Measurements from ENCODE around the gene DIRAS1. TPM values are rescaled to one million over a fixed set of nuclear protein-coding genes. Genes with fewer than 3 reads are reported as not detected.

The DIRAS1 gene
- total and polyA plus RNA-seq, 2 of the 4 experiments (the other 2 are of a cell fraction) = 1.4 to 10.3 TPM

- 0% methylated on average over 33 of the region's 64 CpGs; no CpG with 5 or more reads in 1 of the 2 experiments for WGBS, 2 experiments (ENCODE audit: extremely low coverage in 2 of 2, insufficient read length in 1 of 2)
- H3K27me3 ChIP-seq (ENCODE audit: control insufficient read depth, insufficient read depth, low read length) = no peaks in the 10 kb centered on the region
- H4K91ac ChIP-seq (ENCODE audit: insufficient read depth, low read depth, low read length) = no peak within 1 kb of the TSS
- no peaks in the 10 kb centered on the region; the same call in 1 of the 2 replicates for H4K20me1 ChIP-seq (ENCODE audit: insufficient read depth, low read length)
- no peak for TF ChIP-seq CEBPB (IDR thresholded peaks at IDR 0.05; ENCODE audit: low read depth, low read length)
- 0 out of 2 replicates have a peak, but pooled peaks have one; percentile 13 for TF ChIP-seq RAD21 (IDR thresholded peaks at IDR 0.05; ENCODE audit: low read length)
- TF ChIP-seq BHLHE40 (IDR thresholded peaks at IDR 0.05; ENCODE audit: low read depth, low read length) = 0 out of 2 replicates have a peak, but pooled peaks have one; percentile 12
- peak; percentile 99 for TF ChIP-seq RCOR1 (IDR thresholded peaks at IDR 0.05; ENCODE audit: insufficient replicate concordance, low read length)
- peak; percentile 83 for TF ChIP-seq MAZ (IDR thresholded peaks at IDR 0.05; ENCODE audit: borderline replicate concordance, low read depth, low read length)
- no peak for TF ChIP-seq NFE2L2 (IDR thresholded peaks at IDR 0.05; ENCODE audit: low read depth, low read length)
- TF ChIP-seq MAFK (IDR thresholded peaks at IDR 0.05; ENCODE audit: low read depth, low read length) = no peak
- no peak for TF ChIP-seq ELK1 (IDR thresholded peaks at IDR 0.05; ENCODE audit: borderline replicate concordance, low read depth, low read length)
- no peak for TF ChIP-seq RFX5 (IDR thresholded peaks at IDR 0.05; ENCODE audit: low read depth, low read length)
- TF ChIP-seq SMC3 (IDR thresholded peaks at IDR 0.05; ENCODE audit: low read depth, low read length) = peak; percentile 32; the same call in 1 of the 2 replicates
- TF ChIP-seq CHD1 (IDR thresholded peaks at IDR 0.05; ENCODE audit: low read depth, low read length) = 0 out of 2 replicates have a peak, but pooled peaks have one; percentile 27
- TF ChIP-seq FOS (IDR thresholded peaks at IDR 0.05; ENCODE audit: low read depth, low read length) = peak; percentile 46; the same call in 1 of the 2 replicates
- TF ChIP-seq MXI1 (IDR thresholded peaks at IDR 0.05; ENCODE audit: borderline replicate concordance, low read depth, low read length) = peak; percentile 76
- peak; percentile 36; the same call in 1 of the 2 replicates for TF ChIP-seq POLR2A (IDR thresholded peaks at IDR 0.05; ENCODE audit: low read depth, low read length)
- H3K79me1 ChIP-seq (ENCODE audit: low read depth in 1 of 2, low read length in 2 of 2) = peaks cover 11 to 26% of the 10 kb centered on the region in 2 experiments; a peak in 3 of 4 replicates
- peaks cover 23% of the 10 kb centered on the region for H3K36me3 ChIP-seq (ENCODE audit: control insufficient read depth, insufficient read depth, low read length)
- no peaks in the 10 kb centered on the region; the same call in 1 of the 2 replicates for H3K9me3 ChIP-seq (ENCODE audit: control insufficient read depth, insufficient read depth, low read length)
- H2AK5ac ChIP-seq (ENCODE audit: low read depth, low read length) = peak within 1 kb of the TSS; percentile 51; the same call in 1 of the 2 replicates
- no peak within 1 kb of the TSS for H3K18ac ChIP-seq (ENCODE audit: low read depth, low read length)
- ChIA-PET CTCF (no interaction called here), POLR2A (ENCODE audit: unreplicated experiment) (no interaction called here)
- H3K4me1 ChIP-seq (ENCODE audit: control insufficient read depth, insufficient read depth, low read length) = no peaks in the 10 kb centered on the region; the same call in 1 of the 2 replicates
- intact Hi-C loops (cut with micrococcal nuclease) (loop anchor here (2.0 to 10.0 kb wide), 2 partner anchors 43 to 265 kb away; partner anchors contain the start of genes GADD45B and SGTA), in situ Hi-C loops (cut with MboI; ENCODE audit: low sequenced_read_pairs) (no loop called here), dilution Hi-C loops (cut with HindIII; ENCODE audit: low sequenced_read_pairs, unreplicated experiment) (no loop called here)
- H2BK15ac ChIP-seq (ENCODE audit: low read depth, low read length) = no peak within 1 kb of the TSS
- H3K4me2 ChIP-seq (ENCODE audit: low read depth, low read length) = peak within 1 kb of the TSS; percentile 83
- ATAC-seq (ENCODE audit: low read depth) (peak; percentile 100), DNase-seq (peak; percentile 98)
- no peak within 1 kb of the TSS for H2BK5ac ChIP-seq (ENCODE audit: low read depth, low read length, poor library complexity, severe bottlenecking)
- peak within 1 kb of the TSS; percentile 90 for H2AFZ ChIP-seq (replicated peaks; ENCODE audit: low read length, poor library complexity)
- no peak within 1 kb of the TSS for H2BK20ac ChIP-seq (ENCODE audit: low read depth, low read length)
- peak within 1 kb of the TSS; percentile 33; the same call in 1 of the 2 replicates for H3K14ac ChIP-seq (replicated peaks; ENCODE audit: low read depth, low read length)
- peak within 1 kb of the TSS; percentile 58 for H3K27ac ChIP-seq (ENCODE audit: insufficient read depth, low read length)
- peak within 1 kb of the TSS; percentile 91 for H3K4me3 ChIP-seq (ENCODE audit: insufficient read depth, low read depth, low read length)
- H3K9me1 ChIP-seq (ENCODE audit: insufficient read depth, low read length) = 0 out of 2 replicates have a peak, but pooled peaks cover 2% of the 10 kb centered on the region
- H3K56ac ChIP-seq (ENCODE audit: extremely low read depth, insufficient read depth, low read length) = no peak within 1 kb of the TSS; the same call in 1 of the 2 replicates
- peak within 1 kb of the TSS; percentile 87 for H3K9ac ChIP-seq (ENCODE audit: low read depth, low read length)
- peak within 1 kb of the TSS; percentile 89 for H2AK9ac ChIP-seq (replicated peaks; ENCODE audit: low read depth, low read length, poor library complexity)
- H4K5ac ChIP-seq (ENCODE audit: low read depth, low read length) = peak within 1 kb of the TSS; percentile 34; the same call in 1 of the 2 replicates
- peak within 1 kb of the TSS; percentile 71 for H3K4ac ChIP-seq (ENCODE audit: low read depth, low read length)
- peak within 1 kb of the TSS; percentile 65; the same call in 1 of the 2 replicates for H3K23ac ChIP-seq (ENCODE audit: low read depth, low read length)
- H4K8ac ChIP-seq (ENCODE audit: low read depth in 2 of 2, low read length in 2 of 2) = peak within 1 kb of the TSS; percentile 50 to 81; a peak in 2 of 4 replicates
- H2BK120ac ChIP-seq (ENCODE audit: low read depth, low read length) = no peak within 1 kb of the TSS
- BruUV-seq (replicated peaks) = no TSS peak
Observed at GRCh38 chr19:2739602-2740313, 18.6 kb upstream of the DIRAS1 start, which contains the start of gene SLC39A3. TSS of gene SLC39A3 (minus strand) at chr19:2740017. CDS start at chr19:2737257, 2,760 bp downstream.
